NCI-H146 (cell line): ENCODE results near the gene PDIA6.
"Not testable (repeated sequence)": the region's sequence is repeated elsewhere in the genome, so short reads cannot be mapped to it uniquely, and the experiment has no call there.

Experiments used
- DNase-seq: peaks from one replicate; lab custom pipeline; 2025; lab: John Stamatoyannopoulos, UW

PDIA6 gene

GRCh38 chr2:10833021-10833420 lies 20.4 kb upstream of the PDIA6 start:
- no peak for DNase-seq

- peak; percentile 90 for DNase-seq
Measured at GRCh38 chr2:10832203-10832936, 19.8 kb upstream of the PDIA6 start.

- no peak for DNase-seq
Measured at GRCh38 chr2:10831400-10831985, 18.9 kb upstream of the PDIA6 start.

GRCh38 chr2:10830641-10831399 lies 18.2 kb upstream of the PDIA6 start:
- no peak for DNase-seq

- no peak for DNase-seq
Measured at GRCh38 chr2:10830203-10830602, 17.6 kb upstream of the PDIA6 start.

- DNase-seq: no peak
Measured at GRCh38 chr2:10829299-10829698, 16.7 kb upstream of the PDIA6 start.

- DNase-seq: no peak
Measured at GRCh38 chr2:10828346-10828745, 15.8 kb upstream of the PDIA6 start.

GRCh38 chr2:10826625-10827024 lies 14.0 kb upstream of the PDIA6 start:
- DNase-seq: no peak

- no peak for DNase-seq
Measured at GRCh38 chr2:10826026-10826425, 13.4 kb upstream of the PDIA6 start.

GRCh38 chr2:10824191-10824590 lies 11.6 kb upstream of the PDIA6 start:
- DNase-seq: no peak

- DNase-seq: no peak
Measured at GRCh38 chr2:10820978-10821695, 8.6 kb upstream of the PDIA6 start.

GRCh38 chr2:10820562-10820961 lies 8.0 kb upstream of the PDIA6 start:
- DNase-seq: no peak

GRCh38 chr2:10819714-10820314 lies 7.2 kb upstream of the PDIA6 start:
- DNase-seq: no peak

- DNase-seq: no peak
Measured at GRCh38 chr2:10818984-10819383, 6.4 kb upstream of the PDIA6 start.

- DNase-seq: not testable (repeated sequence)
Measured at GRCh38 chr2:10818305-10818704, 5.7 kb upstream of the PDIA6 start.

GRCh38 chr2:10817413-10817812 lies 4.8 kb upstream of the PDIA6 start:
- no peak for DNase-seq

- DNase-seq: no peak
Measured at GRCh38 chr2:10814571-10815331, 2.2 kb upstream of the PDIA6 start.

GRCh38 chr2:10814142-10814541 lies 1.6 kb upstream of the PDIA6 start:
- no peak for DNase-seq

GRCh38 chr2:10813163-10814138 lies 866 bp upstream of the PDIA6 start:
- DNase-seq: not testable (repeated sequence)

- no peak for DNase-seq
Measured at GRCh38 chr2:10811517-10811916, 1.1 kb downstream of the PDIA6 start.
